B cell (primary cell): ENCODE data around the gene COPA. TPM values are rescaled to one million over a fixed set of nuclear protein-coding genes. Genes with fewer than 3 reads are reported as not detected.

Source experiments
- ATAC-seq: fragments of 200-7000 bp; cut with Tn5 transposase; one replicate; pipeline ENCODE4 v1.10.0; 2021; ENCODE audit warnings: low read depth, mild to moderate bottlenecking, moderate number of reproducible peaks, moderate library complexity
- CTCF ChIA-PET: fragments of 350-600 bp; sonication (Branson Sonifier 250); formaldehyde crosslinking; loops from one replicate; lab custom pipeline; 2021; ENCODE audit warnings: antibody characterized with exemption, inconsistent platforms; lab: Charles Lee
- POLR2A ChIA-PET: fragments of 350-600 bp; sonication (Branson Sonifier 250); formaldehyde crosslinking; loops from one replicate; lab custom pipeline; 2021; ENCODE audit warnings: antibody characterized with exemption; lab: Charles Lee
- DNase-seq: peaks from one replicate; pipeline ENCODE4 v3.0.0; 2013
- H2AFZ ChIP-seq: 2 replicates; pipeline ENCODE4 v1.6.1; 2012; ENCODE audit warnings: mild to moderate bottlenecking, low read depth, low read length; ENCODE audit not compliant: insufficient read depth, poor library complexity, severe bottlenecking
- H3K27ac ChIP-seq, 2 donors: 1 replicate in 1 of 2; 2 replicates in 1 of 2; pipeline ENCODE4 v1.5.1; 2012 to 2013; ENCODE audit warnings: low read length in 2 of 2, mild to moderate bottlenecking in 2 of 2, moderate library complexity in 1 of 2
- H3K27me3 ChIP-seq, 4 experiments: fragments of 200-600 bp in 1 of 4; sonication (generic) in 1 of 4; replicated peaks in 1 of 4; 1 replicate in 2 of 4; 2 replicates in 2 of 4; pipeline versions ENCODE4 v1.6.1 to v1.7.0; 2013 to 2016; ENCODE audit warnings: low read length in 3 of 4, mild to moderate bottlenecking in 2 of 4, mixed read lengths in 1 of 4, moderate library complexity in 1 of 4; ENCODE audit not compliant: insufficient read depth in 4 of 4, control insufficient read depth in 3 of 4; ENCODE audit errors: control extremely low read depth in 1 of 4
- H3K36me3 ChIP-seq, 2 experiments: replicated peaks in 1 of 2; 1 replicate in 1 of 2; 2 replicates in 1 of 2; pipeline versions ENCODE4 v1.6.1 to v1.7.1; 2013; ENCODE audit warnings: low read length in 1 of 2; ENCODE audit not compliant: insufficient read depth in 2 of 2, control insufficient read depth in 1 of 2; ENCODE audit errors: control extremely low read depth in 1 of 2, extremely low read depth in 1 of 2
- H3K4me1 ChIP-seq, 2 donors: fragments of 200-600 bp in 1 of 2; sonication (generic) in 1 of 2; 1 replicate in 1 of 2; 2 replicates in 1 of 2; pipeline versions ENCODE4 v1.5.1 to v1.6.1; 2013 to 2017; ENCODE audit warnings: low read length in 2 of 2; ENCODE audit not compliant: control insufficient read depth in 2 of 2, insufficient read depth in 2 of 2
- H3K4me2 ChIP-seq: replicated peaks from 2 replicates; pipeline ENCODE3; 2012; ENCODE audit warnings: mild to moderate bottlenecking, low read depth, low read length; ENCODE audit not compliant: poor library complexity, severe bottlenecking
- H3K4me3 ChIP-seq, 5 experiments: fragments of 200-600 bp in 1 of 5; sonication (generic) in 1 of 5; 1 replicate in 3 of 5; 2 replicates in 2 of 5; pipeline versions ENCODE4 v1.5.1 to v1.7.0; 2011 to 2016; ENCODE audit warnings: low read length in 4 of 5, mild to moderate bottlenecking in 4 of 5, low read depth in 2 of 5, control low read depth in 1 of 5, moderate library complexity in 1 of 5; ENCODE audit not compliant: insufficient read depth in 1 of 5; ENCODE audit errors: control extremely low read depth in 1 of 5, extremely low read depth in 1 of 5
- H3K79me2 ChIP-seq: fragments of 200-600 bp; sonication (generic); one replicate; pipeline ENCODE4 v1.6.0; 2016; ENCODE audit warnings: low read length; ENCODE audit not compliant: control insufficient read depth, insufficient read depth
- H3K9ac ChIP-seq: fragments of 200-600 bp; sonication (generic); 2 replicates; pipeline ENCODE4 v1.6.1; 2017; ENCODE audit warnings: mild to moderate bottlenecking, low read length, moderate library complexity
- H3K9me3 ChIP-seq, 3 donors: one replicate each; pipeline versions ENCODE4 v1.6.1 to v1.7.1; 2013; ENCODE audit warnings: low read length in 2 of 3; ENCODE audit not compliant: control insufficient read depth in 2 of 3, insufficient read depth in 1 of 3; ENCODE audit errors: control extremely low read depth in 1 of 3
- H4K20me1 ChIP-seq: 2 replicates; pipeline ENCODE4 v1.6.0; 2012; ENCODE audit warnings: mild to moderate bottlenecking, low read length; ENCODE audit not compliant: insufficient read depth, control insufficient read depth, poor library complexity, severe bottlenecking
- H3K27ac Mint-ChIP-seq: one replicate; pipeline ENCODE4 v1.8.0; 2021; ENCODE audit warnings: mixed read lengths
- H3K27me3 Mint-ChIP-seq: one replicate; pipeline ENCODE4 v1.8.0; 2021; ENCODE audit warnings: mixed read lengths
- H3K4me1 Mint-ChIP-seq: one replicate; pipeline ENCODE4 v1.8.0; 2021; ENCODE audit warnings: mixed read lengths
- H3K4me3 Mint-ChIP-seq: one replicate; pipeline ENCODE4 v1.8.0; 2021; ENCODE audit warnings: mixed read lengths
- H3K9me3 Mint-ChIP-seq: one replicate; pipeline ENCODE4 v1.8.0; 2022; ENCODE audit warnings: mixed read lengths; ENCODE audit not compliant: insufficient read depth
- CTCF ChIP-seq: fragments of 200-600 bp; IDR thresholded peaks from one replicate; pipeline ENCODE4 v1.8.0; 2022; ENCODE audit warnings: antibody characterized with exemption, mild to moderate bottlenecking
- EZH2 ChIP-seq: IDR thresholded peaks from 2 replicates; pipeline ENCODE4 v1.6.1; 2012; ENCODE audit warnings: borderline replicate concordance, low read depth, mild to moderate bottlenecking, moderate library complexity, low read length; ENCODE audit not compliant: insufficient read depth, poor library complexity, severe bottlenecking
- WGBS: methylation state at CpG from one replicate; pipeline ENCODE4 v1.1.5; 2013; ENCODE audit warnings: missing lambda C conversion rate; ENCODE audit not compliant: insufficient coverage; 5-methylcytosine and 5-hydroxymethylcytosine counted together
- intact Hi-C: fragments of 100-400 bp; cut with micrococcal nuclease; formaldehyde crosslinking; loops from one replicate; pipeline ENCODE4 v1.10.0; 2022
- polyA plus RNA-seq: library from polyadenylated mRNA; depleted of rRNA; stranded (reverse); fragments of >200 nt; gene quantifications from 2 replicates; pipeline ENCODE4 v1.2.3, GENCODE V29; 2012
- total RNA-seq, 2 donors: library from RNA; stranded (reverse); fragments of 120-200 nt in 1 of 2; gene quantifications; 1 replicate in 1 of 2; 2 replicates in 1 of 2; pipeline versions ENCODE4 v1.2.3 to v1.2.4, GENCODE V29; 2013 to 2022

The COPA gene
- total and polyA plus RNA-seq, 2 donors (not counting 1 experiment from before 2014, with no cell fraction given) = 39.1 to 168 TPM

GRCh38 chr1:160340866-160341265, 2.2 kb downstream of the COPA start:
- TF ChIP-seq CTCF (no peak), EZH2 (no peak)

GRCh38 chr1:160340146-160340545, 2.9 kb downstream of the COPA start:
- no peaks in the 10 kb centered on the region for H3K27me3 Mint-ChIP-seq
- H3K4me3 Mint-ChIP-seq = no peak overlapping the region
- CTCF ChIA-PET = interaction anchor here (1.5 to 2.4 kb wide), 3 partner anchors 13 to 48 kb away, joined by 4 to 8 read pairs (median 6); no protein-coding TSS in a partner anchor
- H3K4me2 ChIP-seq = no peak overlapping the region
- peaks cover 68% of the 10 kb centered on the region for H3K79me2 ChIP-seq
- H3K9me3 ChIP-seq = no peaks in the 10 kb centered on the region
- no peaks in the 10 kb centered on the region for H3K27me3 ChIP-seq
- POLR2A ChIA-PET = no interaction called here
- H3K9ac ChIP-seq = no peak overlapping the region
- DNase-seq = no peak
- WGBS = no CpG with 5 or more reads among the region's 3 CpGs
- ATAC-seq = no peak
- intact Hi-C loops = loop anchor here (5.0 to 10.0 kb wide), 6 partner anchors 37 to 815 kb away; partner anchors contain the start of genes LY9, UFC1, USF1 and USP21
- no peak for TF ChIP-seq CTCF
- no peak for TF ChIP-seq EZH2
- no peak overlapping the region for H2AFZ ChIP-seq
- peak overlapping the region; percentile 7 for H3K27ac Mint-ChIP-seq
- no peaks in the 10 kb centered on the region for H3K9me3 Mint-ChIP-seq
- H3K4me1 Mint-ChIP-seq = peaks cover 48% of the 10 kb centered on the region
- no peaks in the 10 kb centered on the region for H4K20me1 ChIP-seq
- H3K4me3 ChIP-seq = no peak overlapping the region
- H3K27ac ChIP-seq = peak overlapping the region in 1 of 2 donors; percentile 95
- H3K36me3 ChIP-seq = peaks cover 2 to 38% of the 10 kb centered on the region in 2 experiments
- peaks cover 21 to 32% of the 10 kb centered on the region in 2 donors for H3K4me1 ChIP-seq

More at GRCh38 chr1:160340866-160341265, 2.2 kb downstream of the COPA start:
- Histone ChIP-seq H3K4me1 (peaks cover 25 to 34% of the 10 kb centered on the region in 2 donors), H3K27me3 (no peaks in the 10 kb centered on the region), H2AFZ (no peak overlapping the region), H3K36me3 (peaks cover 2 to 35% of the 10 kb centered on the region in 2 experiments), H3K9me3 (no peaks in the 10 kb centered on the region), H3K27ac (peak overlapping the region in 1 of 2 donors; percentile 95), H3K4me3 (no peak overlapping the region), H3K9ac (no peak overlapping the region), H3K4me2 (peak overlapping the region; percentile 89), H4K20me1 (no peaks in the 10 kb centered on the region), H3K79me2 (peaks cover 76% of the 10 kb centered on the region)
- ATAC-seq (no peak), DNase-seq (no peak)
- intact Hi-C loops = loop anchor here (5.0 to 10.0 kb wide), 6 partner anchors 36 to 814 kb away; partner anchors contain the start of genes LY9, UFC1, USF1 and USP21
- no peaks in the 10 kb centered on the region for H3K9me3 Mint-ChIP-seq
- no peaks in the 10 kb centered on the region for H3K27me3 Mint-ChIP-seq
- 58% methylated on average over 1 of the region's 2 CpGs for WGBS
- ChIA-PET CTCF (no interaction called here), POLR2A (no interaction called here)
- H3K4me1 Mint-ChIP-seq = peaks cover 49% of the 10 kb centered on the region
- peak overlapping the region; percentile 20 for H3K4me3 Mint-ChIP-seq
- H3K27ac Mint-ChIP-seq = peak overlapping the region; percentile 7
